ENCODE data around the gene WDFY1.

The WDFY1 gene

GRCh38 chr2:223937535-223937934, 7.6 kb downstream of the WDFY1 start:
- DNase-seq (ENCODE audit: low read depth) = no peak
- TF ChIP-seq CTCF (conservative IDR thresholded peaks at IDR 0.05; ENCODE audit: low read depth, low read length) = no peak
- H3K4me3 ChIP-seq (ENCODE audit: low read depth, low read length) = no peak overlapping the region

- H3K4me3 ChIP-seq (ENCODE audit: low read depth, low read length) = no peak overlapping the region
- DNase-seq (ENCODE audit: low read depth) = no peak
- TF ChIP-seq CTCF (conservative IDR thresholded peaks at IDR 0.05; ENCODE audit: low read depth, low read length) = no peak
Measured at GRCh38 chr2:223936862-223937326, 8.2 kb downstream of the WDFY1 start.

- no peak overlapping the region for H3K4me3 ChIP-seq (ENCODE audit: low read depth, low read length)
- DNase-seq (ENCODE audit: low read depth) = no peak
- TF ChIP-seq CTCF (conservative IDR thresholded peaks at IDR 0.05; ENCODE audit: low read depth, low read length) = no peak
Measured at GRCh38 chr2:223935459-223936125, 9.5 kb downstream of the WDFY1 start.

- DNase-seq (ENCODE audit: low read depth) = no peak
- no peak overlapping the region for H3K4me3 ChIP-seq (ENCODE audit: low read depth, low read length)
- TF ChIP-seq CTCF (conservative IDR thresholded peaks at IDR 0.05; ENCODE audit: low read depth, low read length) = no peak
Measured at GRCh38 chr2:223934870-223935269, 10.3 kb downstream of the WDFY1 start.

- no peak overlapping the region for H3K4me3 ChIP-seq (ENCODE audit: low read depth, low read length)
- TF ChIP-seq CTCF (conservative IDR thresholded peaks at IDR 0.05; ENCODE audit: low read depth, low read length) = no peak
- no peak for DNase-seq (ENCODE audit: low read depth)
Measured at GRCh38 chr2:223932816-223933800, 12.0 kb downstream of the WDFY1 start.

GRCh38 chr2:223930103-223930976, 14.8 kb downstream of the WDFY1 start:
- H3K4me3 ChIP-seq (ENCODE audit: low read depth, low read length) = no peak overlapping the region
- no peak for TF ChIP-seq CTCF (conservative IDR thresholded peaks at IDR 0.05; ENCODE audit: low read depth, low read length)
- DNase-seq (ENCODE audit: low read depth) = peak; percentile 57
